Nasal cavity respiratory epithelium epithelial cell of viscerocranial mucosa (primary cell): ENCODE data around the gene ASNSD1. TPM values are rescaled to one million over a fixed set of nuclear protein-coding genes. Genes with fewer than 3 reads are reported as not detected.

ENCODE experiments used
- total RNA-seq: library from RNA; depleted of rRNA; stranded (reverse); fragments of >200 nt; gene quantifications from 2 replicates; pipeline ENCODE4 v1.2.3, GENCODE V29; 2014

The ASNSD1 gene
- total RNA-seq, result 41.4 and 48.2 TPM in 2 replicates

GRCh38 chr2:189661148-189661956 is at the start of gene ASNSD1:
TSS of gene ASNSD1 (plus strand) at chr2:189661459. CDS start at chr2:189666133, 4,674 bp downstream.

GRCh38 chr2:189674374-189675112 is 13.3 kb downstream of the ASNSD1 start, which contains the start of gene ANKAR:
TSS of gene ANKAR (plus strand) at chr2:189674670. CDS start at chr2:189676491, 1,821 bp downstream.

Other genes starting within 250 kb of the ASNSD1 start
- 66.6 and 69.7 TPM in 2 replicates for gene WDR75, start 220.0 kb upstream of the ASNSD1 start, total RNA-seq
- 1.4 and 5.0 TPM in 2 replicates for gene SLC40A1, start 80.7 kb upstream of the ASNSD1 start, total RNA-seq
- 2.4 and 4.6 TPM in 2 replicates for gene ANKAR, start 13.2 kb downstream of the ASNSD1 start, total RNA-seq
- gene OSGEPL1, start 101.3 kb downstream of the ASNSD1 start, total RNA-seq, result 7.5 and 7.7 TPM in 2 replicates
- gene ORMDL1, start 122.9 kb downstream of the ASNSD1 start, total RNA-seq, result 43.1 and 47.8 TPM in 2 replicates
- 25.0 and 29.7 TPM in 2 replicates for gene PMS1, start 123.0 kb downstream of the ASNSD1 start, total RNA-seq